Right cardiac atrium (tissue), 5 donors: Measurements from ENCODE around the gene CHAC2. TPM values are rescaled to one million over a fixed set of nuclear protein-coding genes. Genes with fewer than 3 reads are reported as not detected.
A peak's percentile ranks its signal among the peaks of the same experiment; 100 is the strongest.

Experiments
- ATAC-seq, 2 donors: fragments of 200-7000 bp; cut with Tn5 transposase; one replicate each; pipeline versions ENCODE4 v1.8.0 to v1.9.1; 2020; ENCODE audit warnings: moderate library complexity in 2 of 2, mild to moderate bottlenecking in 1 of 2
- DNase-seq, 3 donors: peaks; one replicate each; pipeline ENCODE4 v3.0.0-alpha.2; 2020
- H3K27ac ChIP-seq: one replicate; pipeline ENCODE4 v1.5.1; 2013; ENCODE audit warnings: mild to moderate bottlenecking, low read length, control low read depth, moderate library complexity
- H3K27me3 ChIP-seq: one replicate; pipeline ENCODE4 v1.6.1; 2013; ENCODE audit not compliant: control insufficient read depth, insufficient read depth
- H3K4me1 ChIP-seq: one replicate; pipeline ENCODE4 v1.6.1; 2013; ENCODE audit warnings: low read length; ENCODE audit not compliant: control insufficient read depth, insufficient read depth
- H3K4me3 ChIP-seq: one replicate; pipeline ENCODE4 v1.5.1; 2013; ENCODE audit warnings: low read length, control low read depth
- H3K9me3 ChIP-seq: one replicate; pipeline ENCODE4 v1.6.1; 2013; ENCODE audit warnings: low read length; ENCODE audit not compliant: control insufficient read depth
- whole genome bisulfite sequencing: extraction: QIAGEN DNeasy Blood & Tissue Kit; methylation state at CpG from one replicate; pipeline ENCODE4 v1.1.7; 2013; 5-methylcytosine and 5-hydroxymethylcytosine counted together
- intact Hi-C, 4 donors: fragments of 100-400 bp; cut with DNase I; formaldehyde crosslinking; loops; one replicate each; pipeline versions ENCODE4 v1.11.0 to v1.14.0; 2022 to 2023
- polyA plus RNA-seq: library from polyadenylated mRNA; stranded (reverse); fragments of 200-250 nt; gene quantifications from one replicate; pipeline ENCODE4 v1.2.3, GENCODE V29; 2013
- total RNA-seq, 4 donors: library from RNA; stranded (reverse); fragmentation: NEBNext Ultra II Directional; extraction: Animal tissue kit (Norgen Biotek cat#: 25700); gene quantifications; one replicate each; pipeline ENCODE4 v1.2.1, GENCODE V29; 2021
- donor health status: healthy with polysubstance abuse.
- donor health status: DM: no; HTN: yes; CAD: no.
- donor health status: DM: no; HTN: no; CAD: no.
- donor health status: DM: no; HTN: yes; CAD: no; lungs with severe emphysema.
- donor health status: DM: yes; HTN: yes; CAD: no.

The CHAC2 gene
- total and polyA plus RNA-seq, 5 donors, result 2.1 to 3.8 (median 3.5) TPM

DNA sequence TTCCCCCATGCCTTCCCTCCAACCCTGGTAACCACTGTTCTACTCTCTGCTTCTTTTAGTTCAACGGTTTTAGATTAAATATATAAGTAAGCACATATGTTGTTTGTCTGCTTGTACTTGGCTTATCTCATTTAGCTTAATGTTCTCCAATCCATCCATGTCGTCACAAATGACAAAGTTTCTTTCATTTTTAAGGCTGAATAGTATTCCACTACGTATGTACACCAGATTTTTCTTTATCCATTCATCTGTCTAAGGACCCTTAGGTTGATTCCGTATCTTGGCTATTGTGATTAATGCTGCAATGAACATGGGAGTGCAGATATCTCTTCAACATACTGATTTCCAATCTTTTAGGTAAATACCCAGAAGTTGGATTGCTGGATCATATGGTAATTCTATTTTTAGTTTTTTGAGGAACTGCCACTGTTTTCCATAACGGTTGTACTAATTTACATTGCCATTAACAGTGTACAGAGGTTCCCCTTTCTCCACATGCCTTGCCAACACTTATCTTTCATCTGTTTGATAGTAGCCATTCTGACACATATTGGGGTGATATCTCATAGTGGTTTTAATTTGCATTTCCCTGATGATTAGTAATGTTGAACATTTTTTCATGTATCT is 11.0 kb downstream of the CHAC2 start:
- intact Hi-C loops, result no loop called here
- ATAC-seq, result no peak

DNA sequence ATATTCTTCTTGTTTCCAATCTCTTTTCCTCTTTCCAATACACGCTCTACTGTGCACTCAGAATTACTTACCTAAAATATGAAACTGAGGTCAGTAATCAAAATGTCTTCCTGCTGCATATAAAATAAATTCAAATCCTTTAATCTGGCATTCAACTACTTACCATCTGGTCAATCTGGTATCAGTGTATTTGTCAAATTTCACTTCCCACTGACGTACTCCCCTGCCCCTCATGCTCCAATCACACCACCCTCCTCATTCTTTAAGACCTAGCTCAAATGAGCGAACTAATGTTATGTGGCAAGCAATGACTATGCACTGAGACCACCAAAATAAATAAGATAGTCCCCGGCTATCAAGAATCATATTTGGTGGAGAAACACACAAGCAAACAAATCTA is 12.5 kb downstream of the CHAC2 start:
- Histone ChIP-seq H3K4me1 (no peaks in the 10 kb centered on the region), H3K4me3 (no peak overlapping the region), H3K27me3 (no peaks in the 10 kb centered on the region), H3K27ac (no peak overlapping the region), H3K9me3 (no peaks in the 10 kb centered on the region)
- intact Hi-C loops, result no loop called here
- DNase-seq, result no peak
- ATAC-seq, result no peak
- 91% methylated on average over 4 of the region's 4 CpGs for WGBS

More for the DNA sequence above, 11.0 kb downstream of the CHAC2 start:
- Histone ChIP-seq H3K4me3 (no peak overlapping the region), H3K9me3 (no peaks in the 10 kb centered on the region), H3K4me1 (no peaks in the 10 kb centered on the region), H3K27ac (no peak overlapping the region), H3K27me3 (no peaks in the 10 kb centered on the region)
- DNase-seq, result no peak
- 83% methylated on average over 5 of the region's 5 CpGs for WGBS

DNA sequence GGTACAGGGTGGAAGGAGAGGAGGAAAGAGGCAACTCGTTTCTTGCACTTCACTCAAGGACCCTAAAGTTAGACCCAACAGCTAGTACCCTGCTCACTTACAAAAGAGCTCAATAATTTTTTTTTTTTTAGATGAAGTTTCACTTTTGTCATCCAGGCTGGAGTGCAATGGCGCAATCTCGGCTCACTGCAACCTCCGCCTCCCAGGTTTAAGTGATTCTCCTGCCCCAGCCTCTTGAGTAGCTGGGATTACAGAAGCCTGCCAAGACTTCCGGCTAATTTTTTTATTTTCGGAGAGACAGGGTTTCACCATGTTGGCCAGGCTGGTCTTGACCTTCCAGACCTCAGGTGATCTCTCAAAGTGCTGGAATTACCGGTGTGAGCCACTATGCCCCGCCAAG is 15.1 kb downstream of the CHAC2 start:
- H3K9me3 ChIP-seq, result no peaks in the 10 kb centered on the region
- intact Hi-C loops, result no loop called here

GRCh38 chr2:53784436-53784835 is 16.8 kb downstream of the CHAC2 start:
- no peaks in the 10 kb centered on the region for H3K27me3 ChIP-seq
- intact Hi-C loops, result no loop called here
- H3K9me3 ChIP-seq, result no peaks in the 10 kb centered on the region
- no peak overlapping the region for H3K4me3 ChIP-seq
- no peak overlapping the region for H3K27ac ChIP-seq
- ATAC-seq, result no peak
- no peak for DNase-seq
- H3K4me1 ChIP-seq, result peaks cover 1% of the 10 kb centered on the region

More for the DNA sequence above, 15.1 kb downstream of the CHAC2 start:
- Histone ChIP-seq H3K27ac (no peak overlapping the region), H3K4me3 (no peak overlapping the region), H3K4me1 (peaks cover 1% of the 10 kb centered on the region), H3K27me3 (no peaks in the 10 kb centered on the region)
- ATAC-seq (no peak), DNase-seq (no peak)
- WGBS, result 80% methylated on average over 8 of the region's 8 CpGs

GRCh38 chr2:53785366-53785765 is 17.8 kb downstream of the CHAC2 start:
- Histone ChIP-seq H3K27ac (no peak overlapping the region), H3K9me3 (no peaks in the 10 kb centered on the region), H3K27me3 (no peaks in the 10 kb centered on the region), H3K4me1 (peaks cover 1% of the 10 kb centered on the region), H3K4me3 (no peak overlapping the region)
- 56% methylated on average over 11 of the region's 11 CpGs for WGBS
- intact Hi-C loops, result no loop called here
- no peak for ATAC-seq
- no peak for DNase-seq

DNA sequence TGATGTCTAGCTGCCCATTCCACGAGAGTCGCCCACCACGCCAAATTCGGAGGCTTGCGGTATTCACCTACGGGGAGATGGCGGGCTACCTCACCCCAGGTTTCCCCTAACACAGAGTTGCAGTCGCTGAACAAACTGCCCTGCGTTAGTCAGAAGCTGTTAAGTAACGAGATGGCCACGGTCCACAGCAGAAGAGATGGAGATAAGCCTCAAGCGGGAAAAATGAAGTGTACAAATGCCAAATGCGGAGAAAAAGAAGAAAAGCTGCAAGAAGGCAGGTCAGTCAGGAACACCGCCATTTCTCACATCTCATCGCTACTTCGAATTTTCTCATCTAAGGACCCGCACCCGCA is 18.7 kb downstream of the CHAC2 start:
- peaks cover 1% of the 10 kb centered on the region for H3K4me1 ChIP-seq
- ATAC-seq, result peak; percentile 57 to 60
- peak overlapping the region; percentile 85 for H3K27ac ChIP-seq
- no peaks in the 10 kb centered on the region for H3K27me3 ChIP-seq
- under 1% methylated on average over 18 of the region's 18 CpGs for WGBS
- peak; percentile 30 to 67 (median 52) for DNase-seq
- peak overlapping the region; percentile 91 for H3K4me3 ChIP-seq
- H3K9me3 ChIP-seq, result no peaks in the 10 kb centered on the region
- intact Hi-C loops, result no loop called here

DNA sequence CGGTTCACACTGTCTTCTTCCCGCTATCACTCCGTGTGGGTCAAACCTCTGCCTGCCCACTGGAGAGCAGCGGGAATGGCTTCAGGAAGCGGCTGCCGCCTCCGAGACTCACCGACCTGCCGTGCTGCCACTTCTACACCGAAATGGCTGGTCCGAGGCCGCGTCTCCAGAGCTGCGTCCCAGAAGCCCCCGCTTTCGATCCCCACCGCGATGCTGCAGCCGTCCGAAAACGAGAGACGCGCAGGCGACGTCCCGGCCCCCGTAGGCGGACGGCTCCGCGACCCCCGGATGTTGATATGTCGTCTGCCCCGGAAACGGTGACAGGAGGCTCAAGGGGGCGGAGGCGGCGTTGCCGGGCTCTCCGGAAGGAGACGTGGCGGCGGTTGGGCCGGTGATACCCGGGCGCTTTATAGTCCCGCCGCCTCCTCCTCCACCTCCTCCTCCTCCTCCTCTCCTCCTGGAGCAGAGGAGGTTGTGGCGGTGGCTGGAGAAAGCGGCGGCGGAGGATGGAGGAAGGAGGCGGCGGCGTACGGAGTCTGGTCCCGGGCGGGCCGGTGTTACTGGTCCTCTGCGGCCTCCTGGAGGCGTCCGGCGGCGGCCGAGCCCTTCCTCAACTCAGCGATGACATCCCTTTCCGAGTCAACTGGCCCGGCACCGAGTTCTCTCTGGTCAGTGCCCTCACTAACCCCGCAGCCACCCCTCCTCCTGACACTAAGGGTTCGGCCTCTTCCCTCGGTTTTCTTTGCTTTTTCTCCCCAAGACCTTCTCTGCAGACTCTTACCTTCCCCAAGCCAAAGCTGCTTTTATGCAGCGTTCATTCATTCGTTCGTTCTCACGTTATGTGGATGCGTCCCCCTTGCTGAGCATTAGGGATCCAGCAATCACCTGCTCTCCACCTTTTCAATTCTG is 19.4 kb downstream of the CHAC2 start, which contains the start of the genes ASB3 and ERLEC1:
Gene ASB3, minus strand, starts transcription at position 249 of the 909 bp plus-strand sequence. CDS start 21,381 bp downstream, outside the sequence.
Gene ERLEC1, plus strand, starts transcription at position 340 of the 909 bp plus-strand sequence. Its CDS starts 167 bp downstream, at position 507.
- peaks cover 1% of the 10 kb centered on the region for H3K4me1 ChIP-seq
- intact Hi-C loops, result no loop called here

DNA sequence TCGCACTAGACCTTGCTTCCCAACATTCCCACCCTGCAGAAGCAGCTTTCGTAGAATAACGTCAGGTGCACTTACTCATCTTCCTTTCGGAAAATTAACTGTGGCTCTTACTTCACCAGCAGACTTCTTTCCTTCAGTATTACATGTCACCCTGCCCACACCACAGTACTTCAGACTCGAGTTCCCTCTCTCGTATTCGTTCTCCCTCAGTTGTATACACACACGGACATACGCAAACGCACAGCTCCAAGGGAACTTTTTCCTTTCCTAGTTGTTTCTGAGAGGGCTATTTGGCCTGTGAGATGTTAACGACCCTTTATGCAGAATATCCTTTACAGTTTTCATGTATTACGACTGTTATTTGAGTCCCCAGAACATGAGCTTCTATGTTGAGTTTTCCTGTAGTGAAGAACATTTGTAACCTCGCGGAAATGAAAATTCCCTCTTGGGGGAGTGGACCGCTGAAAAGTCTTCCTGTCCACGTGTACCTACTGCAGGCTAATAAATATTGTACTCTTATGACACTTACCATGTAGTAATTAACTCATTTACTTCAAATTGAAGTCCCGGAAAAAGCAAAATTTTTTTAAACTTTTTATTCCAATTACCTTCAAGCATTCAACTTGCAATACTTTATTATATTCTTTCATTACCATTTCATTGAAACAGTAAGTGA is 20.1 kb downstream of the CHAC2 start:
- Histone ChIP-seq H3K27ac (peak overlapping the region; percentile 64), H3K4me1 (peaks cover 1% of the 10 kb centered on the region), H3K27me3 (no peaks in the 10 kb centered on the region), H3K4me3 (peak overlapping the region; percentile 91), H3K9me3 (no peaks in the 10 kb centered on the region)
- WGBS, result 3% methylated on average over 17 of the region's 17 CpGs
- intact Hi-C loops, result no loop called here
- ATAC-seq (peak in 1 of 2 donors; percentile 1), DNase-seq (no peak)

More for the DNA sequence above, 19.4 kb downstream of the CHAC2 start, which contains the start of the genes ASB3 and ERLEC1:
- under 1% methylated on average over 77 of the region's 77 CpGs for WGBS
- peak; percentile 91 to 96 (median 96) for DNase-seq
- H3K27ac ChIP-seq, result peak within 1 kb of the TSS; percentile 85
- H3K4me3 ChIP-seq, result peak within 1 kb of the TSS; percentile 91
- H3K9me3 ChIP-seq, result no peaks in the 10 kb centered on the region
- no peaks in the 10 kb centered on the region for H3K27me3 ChIP-seq
- ATAC-seq, result peak; percentile 98

GRCh38 chr2:53793261-53793660 is 25.7 kb downstream of the CHAC2 start:
- Histone ChIP-seq H3K27ac (no peak overlapping the region), H3K9me3 (no peaks in the 10 kb centered on the region), H3K27me3 (no peaks in the 10 kb centered on the region), H3K4me3 (no peak overlapping the region), H3K4me1 (no peaks in the 10 kb centered on the region)
- DNase-seq (no peak), ATAC-seq (no peak)
- intact Hi-C loops, result no loop called here
- WGBS, result 90% methylated on average over 3 of the region's 3 CpGs

DNA sequence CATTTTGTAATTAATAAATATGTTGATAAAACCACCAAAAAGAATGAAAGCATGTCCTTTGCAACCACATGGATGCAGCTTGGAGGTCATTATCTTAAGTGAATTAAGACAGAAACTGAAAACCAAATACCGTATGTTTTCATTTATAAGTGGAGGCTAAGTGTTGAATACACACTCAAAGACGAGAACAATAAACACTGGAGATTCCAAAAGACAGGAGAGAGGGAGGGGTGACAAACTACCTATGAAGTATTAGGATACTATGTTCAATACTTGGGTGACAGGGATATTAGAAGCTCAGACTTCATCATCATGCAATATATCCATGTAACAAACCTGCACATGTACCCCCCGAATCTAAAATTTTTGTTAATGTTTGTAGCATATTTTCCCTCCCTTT is 26.2 kb downstream of the CHAC2 start:
- WGBS, result 82% methylated on average over 3 of the region's 3 CpGs
- Histone ChIP-seq H3K27ac (no peak overlapping the region), H3K27me3 (no peaks in the 10 kb centered on the region), H3K4me3 (no peak overlapping the region), H3K4me1 (no peaks in the 10 kb centered on the region), H3K9me3 (no peaks in the 10 kb centered on the region)
- DNase-seq (no peak), ATAC-seq (no peak)
- intact Hi-C loops, result no loop called here

DNA sequence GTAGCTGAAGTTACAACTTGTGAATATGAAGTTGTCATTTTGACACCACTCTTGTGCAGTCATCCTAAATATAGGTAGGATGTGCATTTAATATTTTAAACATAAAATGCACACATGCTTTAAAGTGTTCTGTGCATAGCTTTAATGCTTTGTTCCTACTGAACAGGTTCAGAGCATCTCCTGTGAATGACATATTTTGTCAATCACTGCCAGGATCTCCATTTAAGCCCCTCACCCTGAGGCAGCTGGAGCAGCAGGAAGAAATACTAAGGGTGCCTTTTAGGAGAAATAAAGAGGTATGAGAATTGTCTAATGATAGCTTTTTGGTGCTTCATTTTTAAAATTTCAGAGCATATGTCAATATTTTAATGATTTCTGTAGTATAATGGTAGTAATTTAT is 33.9 kb downstream of the CHAC2 start:
- Histone ChIP-seq H3K9me3 (no peaks in the 10 kb centered on the region), H3K27me3 (no peaks in the 10 kb centered on the region), H3K4me1 (no peaks in the 10 kb centered on the region), H3K4me3 (no peak overlapping the region), H3K27ac (no peak overlapping the region)
- DNase-seq (no peak), ATAC-seq (no peak)
- intact Hi-C loops, result no loop called here
